CD4-positive, alpha-beta T cell treated with Interleukin-4 for 4 hours (primary cell): ENCODE results near the gene DLG2.
"Not testable (repeated sequence)": the region's sequence is repeated elsewhere in the genome, so short reads cannot be mapped to it uniquely, and the experiment has no call there.

Experiments used
- DNase-seq: peaks from one replicate; pipeline ENCODE4 v3.0.0-alpha.2; 2020

Gene DLG2

DNA sequence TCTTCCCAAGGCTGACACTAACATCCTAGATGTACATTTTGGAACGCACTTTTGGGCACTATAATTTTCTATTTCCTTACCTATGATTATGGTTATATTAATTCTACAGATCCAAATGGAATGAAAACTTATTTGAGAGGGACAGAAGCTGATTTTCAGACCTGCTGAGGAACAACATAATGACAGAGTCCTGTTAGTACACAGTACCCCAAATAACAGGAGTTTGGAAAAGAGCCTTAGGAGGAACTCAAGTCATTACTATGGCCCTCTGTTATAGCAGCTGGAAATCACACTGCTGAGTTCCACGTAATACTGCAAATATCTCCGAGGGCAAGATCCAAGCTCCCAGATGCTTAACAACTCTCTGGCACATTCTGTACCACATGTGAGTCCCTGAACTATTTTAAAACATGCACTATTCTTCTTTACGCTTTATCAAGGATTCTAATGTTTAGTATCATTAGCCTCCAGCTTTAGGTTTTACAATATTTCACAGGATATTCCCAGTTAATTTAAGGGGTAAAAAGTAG lies 1313.2 kb downstream of the DLG2 start:
- no peak for DNase-seq

DNA sequence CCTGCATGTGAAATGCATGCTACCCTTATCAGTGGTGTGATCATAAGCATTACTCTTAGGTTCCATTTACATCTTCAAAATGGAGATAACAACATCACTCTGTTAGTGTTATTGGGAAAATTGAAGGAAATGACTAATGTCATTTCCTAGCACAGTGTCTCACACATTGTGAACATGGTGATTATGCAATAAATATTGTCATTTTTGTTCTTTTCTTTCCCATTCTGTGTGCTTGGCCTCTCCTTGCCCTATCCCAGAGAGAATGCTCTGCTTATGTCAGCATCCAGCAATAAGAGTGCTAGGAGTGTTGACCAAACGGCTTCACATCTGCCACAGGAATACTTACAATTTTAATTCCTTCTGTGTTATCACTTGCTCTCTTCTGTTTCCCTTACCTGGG lies 1316.9 kb downstream of the DLG2 start:
- no peak for DNase-seq

DNA sequence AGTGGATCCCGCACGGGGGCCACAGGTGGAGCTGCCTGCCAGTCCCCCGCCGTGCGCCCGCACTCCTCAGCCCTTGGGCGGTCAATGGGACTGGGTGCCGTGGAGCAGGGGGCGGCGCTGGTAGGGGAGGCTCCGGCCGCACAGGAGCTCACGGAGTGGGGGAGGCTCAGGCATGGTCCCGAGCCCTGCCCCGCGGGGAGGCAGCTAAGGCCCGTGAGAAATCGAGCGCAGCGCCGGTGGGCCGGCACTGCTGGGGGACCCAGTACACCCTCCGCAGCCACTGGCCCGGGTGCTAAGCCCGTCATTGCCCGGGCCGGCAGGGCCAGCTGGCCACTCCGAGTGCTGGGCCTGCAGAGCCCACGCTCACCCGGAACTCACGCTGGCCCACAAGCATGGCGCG lies 1318.7 kb downstream of the DLG2 start:
- DNase-seq: not testable (repeated sequence)

DNA sequence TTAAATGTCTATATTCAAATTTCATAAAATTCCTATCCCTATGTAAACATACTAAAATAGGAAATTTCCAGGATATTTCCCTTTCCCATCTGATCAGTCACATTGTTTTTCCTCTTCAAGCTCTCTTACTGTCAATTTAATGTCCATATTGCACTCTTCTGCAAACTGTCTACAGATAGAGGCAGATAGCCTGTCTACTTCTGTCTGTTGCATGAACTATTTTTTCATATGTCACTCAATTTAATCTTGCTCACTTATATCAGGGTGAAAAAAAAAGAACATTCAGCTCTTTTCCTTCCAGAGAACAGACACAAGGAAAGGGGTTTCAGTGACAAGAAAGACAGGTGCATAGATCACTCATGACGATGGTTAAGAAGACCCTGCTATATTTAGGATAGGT lies 1327.1 kb downstream of the DLG2 start:
- DNase-seq: no peak

DNA sequence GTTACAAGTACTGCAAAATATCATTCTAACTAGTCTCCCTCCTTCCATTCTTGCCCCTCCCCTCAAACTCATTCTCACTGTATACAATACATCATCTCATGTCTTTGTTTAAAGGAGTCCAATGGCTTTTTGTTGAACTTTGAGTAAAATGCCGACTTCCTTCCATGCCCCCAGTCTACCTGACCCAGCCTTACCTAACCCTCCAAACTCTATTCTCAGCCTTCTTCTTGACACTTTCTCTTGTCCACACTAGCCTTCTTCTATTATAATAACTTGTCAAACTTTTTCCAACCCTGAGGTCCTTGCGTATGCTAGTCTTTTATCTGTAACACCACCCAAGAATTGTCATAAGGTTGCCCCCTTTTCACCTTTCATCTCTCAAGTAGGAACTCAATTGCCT lies 1329.6 kb downstream of the DLG2 start:
- no peak for DNase-seq

DNA sequence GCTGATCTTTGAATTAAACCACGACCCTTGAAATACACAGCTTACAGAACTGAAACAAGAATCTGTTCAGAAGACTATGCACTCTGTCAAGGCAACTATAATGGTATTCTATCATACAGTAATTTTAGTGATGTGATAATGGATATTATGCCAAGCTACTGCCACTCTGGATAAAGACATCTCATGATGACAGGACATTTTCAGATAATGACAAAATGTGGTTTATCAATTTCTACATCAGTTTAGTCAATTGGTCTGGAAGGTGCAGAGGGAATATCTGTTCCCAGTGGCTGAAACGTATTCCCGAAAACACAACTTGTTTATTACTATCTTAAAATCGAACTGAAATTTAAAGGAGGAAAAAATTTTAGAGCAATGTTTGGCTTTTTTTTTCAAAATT lies 1331.3 kb downstream of the DLG2 start:
- no peak for DNase-seq

DNA sequence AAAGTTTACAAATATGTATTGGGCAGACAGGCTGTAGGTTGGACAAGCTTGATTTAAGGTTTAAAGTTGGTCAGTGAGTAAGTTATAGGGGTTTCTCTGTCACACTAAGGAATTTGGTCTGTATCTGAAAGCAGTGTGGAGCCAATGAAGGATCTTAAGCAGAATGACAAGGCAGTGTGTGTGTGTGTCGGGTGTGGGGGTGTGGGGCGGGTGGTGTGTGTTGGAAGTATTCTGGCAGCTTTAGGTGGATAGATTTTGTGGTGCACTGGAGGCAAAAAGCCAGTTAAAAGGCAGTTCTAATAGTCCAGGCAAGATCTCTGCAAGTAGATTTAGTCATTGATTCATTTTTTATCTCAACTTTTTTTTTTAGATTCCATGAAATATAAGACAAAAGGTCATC lies 1334.2 kb downstream of the DLG2 start:
- no peak for DNase-seq

DNA sequence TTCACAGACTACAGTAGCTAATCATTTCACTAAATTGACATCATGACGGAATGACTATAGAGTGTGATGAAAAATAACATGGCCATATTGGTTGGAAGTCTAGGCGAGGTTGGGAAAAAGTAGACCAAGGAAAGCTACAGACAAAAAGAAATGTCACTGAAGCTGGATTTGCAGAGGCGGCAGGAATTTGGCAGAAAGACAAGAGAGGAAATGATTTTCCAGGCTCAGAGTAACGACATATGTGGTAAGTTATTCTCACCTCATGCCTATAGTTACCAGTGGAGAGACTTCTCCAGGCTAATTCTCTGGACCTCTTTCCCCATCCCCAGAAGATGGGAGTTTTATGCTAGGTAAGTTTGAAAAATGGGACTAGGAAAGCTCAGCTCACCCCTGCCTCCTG lies 1335.1 kb downstream of the DLG2 start:
- DNase-seq: no peak

DNA sequence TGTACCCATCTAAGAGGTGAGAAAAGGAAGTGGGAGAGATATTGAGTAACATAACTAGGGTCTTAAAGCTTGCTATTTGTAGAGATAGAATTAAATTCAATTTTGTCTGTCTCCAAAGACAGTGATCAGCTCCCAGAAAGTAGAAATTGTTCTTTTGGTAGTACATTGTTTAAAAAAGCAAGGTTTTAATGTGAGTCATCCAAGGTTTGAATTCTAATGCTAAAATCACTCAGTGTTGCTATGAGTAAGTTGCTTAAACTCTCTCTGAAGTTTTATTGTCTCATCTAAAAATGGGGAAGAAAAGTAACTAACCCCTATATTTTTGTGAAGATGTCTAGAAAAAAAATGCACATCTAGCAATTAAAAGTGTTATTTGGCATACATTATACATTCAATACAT lies 1336.5 kb downstream of the DLG2 start:
- DNase-seq: no peak

DNA sequence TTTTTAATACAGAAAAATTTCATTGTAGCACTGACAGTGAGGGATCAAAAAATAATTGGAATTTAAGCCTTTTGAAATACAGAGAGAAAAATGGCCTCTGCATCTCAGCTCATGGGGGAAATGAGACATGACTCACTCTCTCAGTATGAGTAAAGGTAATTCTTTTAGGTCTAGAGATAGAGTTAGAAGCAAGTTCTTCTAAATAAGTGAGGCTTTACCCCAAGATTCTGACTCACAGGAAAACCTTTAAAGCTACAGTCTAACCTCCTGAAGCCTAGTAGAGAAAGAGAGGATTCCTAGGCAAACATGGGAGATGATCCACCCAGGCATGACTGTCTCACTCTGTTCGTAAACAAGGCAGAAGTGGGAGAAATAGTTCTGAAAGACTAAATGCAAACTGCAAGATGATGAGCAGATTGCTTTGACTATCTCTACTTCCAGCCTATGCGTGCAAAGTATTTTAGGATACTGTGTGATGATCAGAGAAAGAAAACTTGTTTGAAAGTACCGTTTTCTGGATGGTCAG lies 1337.7 kb downstream of the DLG2 start:
- no peak for DNase-seq

DNA sequence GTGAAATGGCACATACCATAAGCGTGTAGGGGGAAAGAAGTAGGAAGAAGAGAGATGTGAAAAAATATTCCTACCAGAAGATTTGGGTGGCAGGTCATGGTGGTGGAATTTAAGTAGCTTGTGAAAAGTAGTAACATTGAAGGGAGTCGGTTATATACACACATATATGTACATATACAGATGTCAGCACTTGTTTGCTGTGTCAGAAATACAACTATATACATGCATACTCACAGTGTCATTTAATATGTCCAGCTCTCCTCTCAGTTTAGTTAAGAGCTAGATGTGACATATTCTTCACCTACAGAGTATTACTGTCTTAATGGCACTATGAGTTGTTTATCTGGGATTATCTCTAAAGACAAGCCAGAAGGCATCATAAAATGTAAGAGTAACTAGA lies 1353.6 kb downstream of the DLG2 start:
- no peak for DNase-seq

DNA sequence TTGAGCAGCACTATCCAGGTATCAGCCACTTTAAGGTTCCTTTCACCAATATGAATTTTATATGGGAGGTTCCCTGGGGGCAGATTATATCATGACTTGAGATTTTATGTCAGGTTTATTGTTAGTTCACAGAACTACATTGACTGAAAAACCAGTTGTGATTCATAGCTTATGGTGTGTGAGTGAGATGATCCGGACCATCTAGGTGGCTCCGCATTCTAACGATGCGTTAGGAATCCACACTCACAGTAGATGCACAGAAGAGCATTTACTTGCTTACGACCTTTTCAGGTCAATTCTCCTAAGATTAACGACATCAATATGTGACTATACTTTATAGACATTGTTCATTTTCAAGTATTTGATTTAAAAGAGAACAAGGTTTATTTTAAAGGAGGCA lies 1356.7 kb downstream of the DLG2 start:
- DNase-seq: no peak

DNA sequence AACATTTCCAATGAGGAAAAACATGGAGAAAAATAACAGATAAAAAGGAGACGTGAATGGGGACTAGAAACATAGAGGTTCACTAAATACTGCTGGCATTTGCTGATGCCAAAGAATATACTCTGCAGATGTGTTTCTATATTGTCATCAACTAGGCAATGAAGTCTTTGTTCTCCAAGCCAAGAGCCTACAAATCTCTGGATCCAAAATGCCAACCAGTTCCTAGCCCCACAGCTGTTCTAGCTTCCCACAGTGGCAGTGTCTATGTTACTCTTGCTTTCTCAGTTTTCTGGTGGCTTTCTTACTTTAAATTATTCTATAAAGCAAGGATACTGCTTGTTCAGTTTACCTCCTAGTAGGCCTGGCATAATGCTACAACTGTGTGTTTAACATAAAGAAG lies 1363.1 kb downstream of the DLG2 start:
- DNase-seq: no peak

DNA sequence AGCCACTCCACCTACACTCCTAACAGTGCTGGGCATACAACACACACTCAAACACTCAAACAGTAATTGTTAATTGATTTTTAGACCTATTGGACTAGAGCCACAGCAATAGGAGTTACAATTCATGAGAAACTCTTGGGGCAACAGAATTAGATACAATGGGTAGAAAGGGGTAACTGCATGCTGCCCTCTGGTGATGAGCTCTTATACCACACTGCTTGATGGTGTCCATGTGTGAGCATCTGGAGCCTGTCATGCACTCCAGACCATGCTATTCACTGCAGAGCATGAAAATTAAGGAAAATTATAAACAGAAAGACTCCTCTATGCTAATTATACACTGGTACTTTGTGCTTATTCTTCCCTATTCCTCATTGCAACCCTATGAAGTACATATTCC lies 1365.4 kb downstream of the DLG2 start:
- no peak for DNase-seq

DNA sequence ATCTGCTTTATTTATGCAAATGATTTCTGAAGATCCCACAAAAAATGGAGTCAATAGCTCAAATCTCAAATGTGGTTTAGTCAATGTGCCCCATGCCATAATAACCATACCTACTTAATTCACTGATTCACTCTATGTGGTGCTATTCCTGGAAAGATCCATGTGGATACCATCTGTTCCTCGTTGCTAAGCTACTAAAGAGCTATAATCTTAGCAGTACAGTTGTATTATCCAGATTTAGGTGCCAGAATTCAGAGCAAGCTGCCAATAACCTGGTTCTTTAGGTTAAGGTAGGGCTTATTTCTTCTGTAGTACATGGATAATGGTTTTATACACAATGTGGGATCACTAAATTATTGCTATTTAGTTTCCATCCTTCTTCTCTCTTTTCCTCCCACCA lies 1366.3 kb downstream of the DLG2 start:
- DNase-seq: no peak

DNA sequence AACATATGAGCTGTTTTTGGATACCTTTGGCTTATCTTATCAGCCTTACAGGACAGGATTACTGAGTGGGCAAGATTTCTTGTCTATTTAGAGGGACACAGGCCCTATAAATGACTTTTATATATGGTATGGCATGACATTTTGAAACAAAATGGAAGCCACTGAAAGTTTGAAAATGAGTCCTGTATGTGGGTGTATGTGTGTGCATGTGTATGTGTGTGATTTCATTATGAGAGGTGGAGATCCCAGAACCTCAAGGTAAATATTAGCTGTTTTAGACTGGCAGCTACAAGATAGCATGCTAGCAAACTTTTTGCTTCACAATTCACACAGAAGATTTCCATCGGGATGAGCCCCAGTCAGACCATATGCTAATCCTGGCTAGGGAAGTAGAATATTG lies 1370.5 kb downstream of the DLG2 start:
- no peak for DNase-seq

DNA sequence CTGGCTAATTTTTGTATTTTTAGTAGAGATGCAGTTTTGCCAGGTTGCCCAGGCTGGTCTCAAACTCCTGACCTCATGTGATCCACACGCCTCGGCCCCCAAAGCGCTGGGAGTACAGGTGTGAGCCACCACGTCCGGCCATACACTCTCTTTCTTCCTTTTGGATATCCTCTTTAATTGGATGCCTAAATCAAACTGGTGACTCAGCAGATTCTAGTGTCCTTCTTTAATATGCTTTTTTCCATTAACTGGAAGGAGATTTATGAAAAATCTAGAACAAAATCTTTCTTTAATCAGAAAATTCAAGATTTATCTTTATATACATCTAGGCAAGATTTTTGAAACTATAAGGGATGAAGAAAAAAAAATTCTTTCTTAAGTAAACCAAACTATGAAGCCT lies 1371.7 kb downstream of the DLG2 start:
- DNase-seq: no peak

DNA sequence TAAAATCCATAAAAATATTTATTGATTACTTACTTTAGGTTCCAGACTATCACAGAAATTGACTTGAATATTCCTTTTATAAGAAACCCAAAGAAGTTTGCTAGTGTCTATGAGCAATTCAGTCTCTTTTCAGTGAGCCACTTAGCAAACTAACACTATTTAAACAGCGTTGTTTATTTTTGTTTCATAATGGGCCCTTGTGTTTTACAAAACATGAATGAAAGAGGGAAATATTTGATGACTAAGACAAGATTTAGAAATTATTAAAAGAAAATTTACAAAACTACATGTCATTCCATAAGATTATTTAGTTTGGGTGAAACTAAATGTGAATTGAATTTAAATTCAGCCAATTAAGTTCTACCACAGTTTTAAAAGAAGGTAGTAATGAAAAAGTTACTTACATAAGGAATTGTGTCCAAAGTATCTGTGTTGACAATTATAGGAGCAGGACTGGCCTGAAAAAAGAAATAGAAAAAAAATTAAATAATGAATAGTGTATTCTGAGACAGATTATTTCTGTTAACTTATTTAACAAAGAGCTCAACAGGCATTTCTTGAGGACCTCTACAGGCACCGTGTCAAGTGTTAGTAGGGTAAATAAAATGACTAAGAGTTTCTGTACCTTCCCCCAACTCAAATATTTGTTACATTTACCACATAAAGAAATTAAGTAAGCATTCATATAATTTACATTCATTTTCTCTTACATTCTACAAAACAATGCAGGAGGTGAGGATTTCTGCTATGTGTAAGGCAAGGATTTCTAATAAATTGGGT lies 1376.1 kb downstream of the DLG2 start:
- DNase-seq: no peak

DNA sequence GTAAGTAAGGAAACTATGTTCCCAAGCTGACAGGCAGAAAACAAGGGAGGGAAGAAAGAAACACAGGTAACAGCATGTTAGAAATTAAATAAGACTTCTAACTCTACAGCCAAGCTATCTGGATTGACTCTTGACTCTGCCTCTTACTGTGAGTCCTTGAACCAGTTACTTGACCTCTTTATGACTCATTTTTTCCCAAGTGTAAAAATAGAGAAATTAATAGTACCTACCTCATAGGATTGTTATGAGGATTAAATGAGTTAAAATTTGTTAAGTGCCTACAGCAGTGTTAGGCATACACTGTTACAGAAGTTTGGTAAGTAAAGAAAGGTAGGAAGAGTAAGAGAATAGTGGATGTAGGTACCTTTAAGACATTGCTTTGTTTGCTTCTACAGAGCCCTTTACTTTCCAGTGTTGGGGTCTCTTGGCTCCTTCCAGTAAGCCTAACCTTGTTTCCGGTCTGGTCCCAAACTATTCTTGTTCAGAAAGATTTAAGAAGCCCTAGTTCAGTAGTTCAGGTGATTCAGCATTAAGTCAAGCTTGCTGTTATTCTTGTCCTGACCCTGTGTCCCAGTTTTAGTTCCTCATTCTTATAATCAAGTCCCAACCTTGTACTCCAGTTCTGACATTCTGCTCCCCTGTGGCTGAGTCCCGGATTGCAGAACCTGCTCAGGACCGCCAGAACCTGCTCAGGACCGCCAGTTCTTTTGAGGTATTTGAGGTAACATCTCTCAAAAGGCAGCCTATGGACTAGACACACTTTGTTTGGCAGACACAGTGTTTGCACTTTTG lies 1377.6 kb downstream of the DLG2 start:
- DNase-seq: no peak

DNA sequence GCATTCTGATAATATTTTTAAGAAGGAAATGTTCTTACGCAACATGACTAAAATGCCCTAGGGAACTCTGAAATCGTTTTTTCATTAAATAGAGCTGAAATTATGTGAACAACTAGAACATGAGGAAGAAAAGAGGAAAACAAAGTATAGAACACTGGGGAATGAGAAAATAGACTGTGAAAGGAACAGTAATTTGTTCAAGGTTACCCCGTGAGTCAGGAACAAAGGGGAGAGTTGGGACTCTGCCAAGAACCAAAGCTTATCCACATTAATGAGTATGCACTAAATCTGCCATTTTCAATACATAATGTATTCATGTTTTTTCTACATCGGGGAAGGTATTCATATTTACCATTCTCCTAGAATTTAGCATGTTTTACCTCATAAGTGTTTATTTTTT lies 1379.2 kb downstream of the DLG2 start:
- no peak for DNase-seq

DNA sequence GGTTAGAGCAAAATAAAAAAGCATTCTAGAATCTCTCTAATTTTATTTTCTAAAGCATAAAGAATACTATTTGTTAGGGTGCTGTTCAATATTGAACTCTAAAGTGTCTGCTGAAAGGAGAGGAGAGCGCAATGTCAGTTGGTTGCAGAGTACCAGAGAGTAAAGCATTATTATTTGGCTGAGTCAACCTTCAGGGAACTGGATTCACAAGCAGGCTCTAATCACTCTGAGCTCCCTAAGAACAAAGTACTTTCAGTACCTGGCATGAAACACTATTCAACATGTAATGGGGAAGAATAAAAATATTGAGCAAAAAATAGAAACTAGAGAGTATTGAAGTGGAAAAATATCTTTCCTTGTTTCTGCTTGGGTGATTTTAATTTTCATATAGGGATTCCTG lies 1380.0 kb downstream of the DLG2 start:
- DNase-seq: no peak

DNA sequence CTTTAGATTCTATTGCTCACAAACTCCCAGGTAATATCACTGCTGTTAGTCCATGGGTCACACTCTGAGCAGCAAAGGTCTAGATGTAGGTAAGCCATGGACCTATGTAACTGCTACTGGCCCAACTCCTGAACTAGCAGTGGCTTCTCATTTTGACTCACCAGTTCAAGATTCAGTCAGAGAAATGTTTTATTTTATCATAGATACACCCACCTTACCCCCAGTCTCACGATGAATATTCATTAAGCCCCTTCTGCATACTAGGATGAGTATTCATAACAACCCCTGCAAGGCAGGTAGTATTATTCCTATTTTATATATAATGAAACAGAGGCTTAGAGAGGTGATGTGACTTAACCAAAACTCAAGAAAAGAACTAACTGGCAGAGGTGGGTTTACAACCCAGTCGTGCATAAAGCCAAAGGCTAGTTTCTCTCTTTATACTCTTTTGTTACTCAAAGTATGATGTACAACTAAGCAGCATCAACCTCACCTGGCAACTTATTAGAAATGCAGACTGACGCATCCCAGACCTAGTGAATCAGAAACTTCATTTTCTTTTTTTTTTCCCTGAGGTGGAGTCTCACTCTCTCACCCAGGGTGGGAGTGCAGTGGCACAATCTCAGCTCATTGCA lies 1383.4 kb downstream of the DLG2 start:
- DNase-seq: no peak

DNA sequence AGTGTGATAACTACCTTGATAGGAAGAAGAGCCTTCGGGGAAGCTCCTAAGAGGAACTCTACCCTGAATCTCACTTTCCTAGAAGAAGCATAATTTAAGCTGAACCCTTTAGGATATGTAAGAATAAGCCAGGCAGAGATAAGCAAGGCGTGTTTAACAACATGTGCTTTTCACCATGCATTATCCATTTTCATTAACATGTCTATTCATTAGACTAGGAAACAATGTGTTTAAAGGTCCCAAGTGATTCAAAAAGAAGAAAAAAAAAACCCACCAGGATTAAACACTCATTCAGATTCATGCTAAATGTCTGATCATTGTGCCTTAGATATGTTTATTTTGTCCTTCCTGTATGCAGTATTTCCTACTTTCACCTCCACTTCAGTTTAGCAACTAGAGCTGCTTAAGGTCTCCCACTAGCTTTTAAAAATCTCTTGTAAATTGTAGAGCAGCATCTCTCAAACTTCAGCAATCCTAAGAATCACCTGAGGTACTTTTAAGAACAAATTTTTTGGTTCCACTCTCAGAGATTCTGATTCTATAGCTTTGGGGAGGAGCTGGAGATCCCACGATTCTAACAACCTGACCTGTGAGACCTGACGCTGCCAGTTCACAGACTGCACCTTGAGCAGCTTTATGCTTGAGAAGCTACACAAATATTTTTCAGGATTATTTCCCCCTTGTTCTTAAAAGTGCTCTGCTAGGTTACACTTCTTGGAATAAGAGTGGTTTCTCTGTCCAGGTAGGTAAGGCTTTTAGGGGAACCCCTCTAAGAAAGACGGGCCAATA lies 1385.6 kb downstream of the DLG2 start:
- DNase-seq: no peak
